K562 (cell line): ENCODE results near the gene IPO5. TPM values are rescaled to one million over a fixed set of nuclear protein-coding genes. Genes with fewer than 3 reads are reported as not detected.
A peak's percentile ranks its signal among the peaks of the same experiment; 100 is the strongest.

Source experiments
- ATAC-seq: fragments of 200-7000 bp; cut with Tn5 transposase; 3 replicates; pipeline ENCODE4 v1.9.1; 2020; ENCODE audit warnings: moderate library complexity
- BruUV-seq: library from RNA; stranded (reverse); fragments of 400-500 nt; replicated peaks from 2 replicates; lab custom pipeline; 2021; lab: Mats Ljungman, UMichigan
- CTCF ChIA-PET: fragments of 300-600 bp; formaldehyde crosslinking; extraction: SDS; loops from one replicate; lab custom pipeline; 2021; ENCODE audit warnings: low intra/inter-chr PET ratio; lab: Yijun Ruan, JAX
- POLR2A ChIA-PET: fragments of 300-600, 350-650 bp; sonication (Branson Sonifier 250); formaldehyde crosslinking; extraction: SDS; loops from one replicate; lab custom pipeline; 2021; ENCODE audit warnings: antibody characterized with exemption, inconsistent platforms; lab: Yijun Ruan, JAX
- DNase-seq, 4 experiments: peaks; one replicate each; pipeline versions ENCODE4 v3.0.0 to v3.0.0-alpha.2; 2011 to 2018; ENCODE audit warnings: low spot score in 3 of 4, mixed read lengths in 3 of 4; ENCODE audit errors: extremely low read depth in 1 of 4
- FAIRE-seq: peaks from 2 replicates; lab custom pipeline; 2011; peaks lifted over from hg19 to GRCh38; lab: Jason Lieb, UNC
- H2AFZ ChIP-seq: 2 replicates; pipeline ENCODE4 v1.6.0; 2011; ENCODE audit warnings: low read depth, low read length, control low read depth, inconsistent platforms
- H3K27ac ChIP-seq: fragments of 200-600 bp; 3 replicates; pipeline ENCODE4 v1.8.0; 2011; ENCODE audit warnings: low read depth, mild to moderate bottlenecking, control low read depth, inconsistent platforms, low read length, moderate library complexity, mixed read lengths; ENCODE audit errors: extremely low read depth
- H3K27me3 ChIP-seq, 2 experiments: fragments of 300-600 bp in 1 of 2; 2 replicates in 1 of 2; 3 replicates in 1 of 2; pipeline versions ENCODE4 v1.6.0 to v1.8.0; 2011; ENCODE audit warnings: inconsistent platforms in 2 of 2, low read length in 2 of 2, mild to moderate bottlenecking in 1 of 2, mixed read lengths in 1 of 2, moderate library complexity in 1 of 2; ENCODE audit not compliant: control insufficient read depth in 2 of 2, insufficient read depth in 2 of 2
- H3K36me3 ChIP-seq: fragments of 300-600 bp; 3 replicates; pipeline ENCODE4 v1.8.0; 2011; ENCODE audit warnings: mild to moderate bottlenecking, low read length, inconsistent platforms; ENCODE audit not compliant: control insufficient read depth, insufficient read depth
- H3K4me1 ChIP-seq, 2 experiments: fragments of 200-600 bp in 1 of 2; replicated peaks in 1 of 2; 2 replicates in 1 of 2; 3 replicates in 1 of 2; pipeline versions ENCODE4 v1.5.1 to v1.8.0; 2011; ENCODE audit warnings: inconsistent platforms in 2 of 2, low read length in 2 of 2, mild to moderate bottlenecking in 1 of 2, mixed read lengths in 1 of 2, moderate library complexity in 1 of 2; ENCODE audit not compliant: control insufficient read depth in 2 of 2, insufficient read depth in 2 of 2
- H3K4me2 ChIP-seq: 2 replicates; pipeline ENCODE4 v1.6.1; 2011; ENCODE audit warnings: low read length, control low read depth, inconsistent platforms, mixed read lengths; ENCODE audit not compliant: insufficient read depth
- H3K4me3 ChIP-seq: fragments of 200-600 bp; sonication (generic), shearing (Covaris generic); 2 replicates; pipeline ENCODE4 v1.5.1; 2016; ENCODE audit warnings: control low read depth, inconsistent platforms
- H3K79me2 ChIP-seq: fragments of 200-600 bp; 3 replicates; pipeline ENCODE4 v1.8.0; 2011; ENCODE audit warnings: low read length, inconsistent platforms; ENCODE audit not compliant: control insufficient read depth, insufficient read depth
- H3K9ac ChIP-seq, 2 experiments: 2 replicates each; pipeline versions ENCODE4 v1.6.0 to v1.6.1; 2011; ENCODE audit warnings: low read depth in 2 of 2, low read length in 2 of 2, control low read depth in 1 of 2, inconsistent platforms in 1 of 2, mild to moderate bottlenecking in 1 of 2, mixed read lengths in 1 of 2; ENCODE audit not compliant: insufficient read depth in 1 of 2
- H3K9me1 ChIP-seq: one replicate; pipeline ENCODE4 v1.6.0; 2011; ENCODE audit warnings: inconsistent platforms, mild to moderate bottlenecking, low read length, moderate library complexity; ENCODE audit not compliant: control insufficient read depth, insufficient read depth
- H3K9me3 ChIP-seq: replicated peaks from 2 replicates; pipeline ENCODE4 v1.5.1; 2011; ENCODE audit warnings: low read depth, low read length, inconsistent platforms; ENCODE audit not compliant: control insufficient read depth, insufficient read depth
- H4K20me1 ChIP-seq: replicated peaks from 2 replicates; pipeline ENCODE4 v1.6.1; 2011; ENCODE audit warnings: low read length, inconsistent platforms, mixed read lengths; ENCODE audit not compliant: control insufficient read depth, insufficient read depth
- CBFA2T3 ChIP-seq: fragments of 450-650 bp; IDR thresholded peaks from 2 replicates; pipeline ENCODE4 v1.6.1; 2017
- CREB1 ChIP-seq, 2 experiments: sonication (generic) in 1 of 2; formaldehyde crosslinking in 1 of 2; IDR thresholded peaks; 2 replicates each; pipeline versions ENCODE4 v1.6.1 to v1.8.0; 2012 to 2022; ENCODE audit warnings: inconsistent platforms in 1 of 2, mild to moderate bottlenecking in 1 of 2, missing genetic modification reagents in 1 of 2, moderate library complexity in 1 of 2
- HNRNPH1 ChIP-seq: fragments of 200-400 bp; formaldehyde crosslinking; optimal IDR thresholded peaks from 2 replicates; pipeline ENCODE3; 2017; ENCODE audit warnings: low read depth, mild to moderate bottlenecking, low read length, moderate library complexity
- KAT7 ChIP-seq: sonication (generic); formaldehyde crosslinking; IDR thresholded peaks from 2 replicates; pipeline ENCODE4 v1.8.0; 2022; ENCODE audit warnings: missing genetic modification reagents, mild to moderate bottlenecking, borderline replicate concordance
- NR2C2 ChIP-seq, 2 experiments: fragments of 200-800 bp in 1 of 2; sonication (Bioruptor generic) in 1 of 2; sonication (generic) in 1 of 2; formaldehyde crosslinking in 1 of 2; IDR thresholded peaks; 2 replicates each; pipeline versions ENCODE4 v1.6.1 to v1.8.0; 2016 to 2022; ENCODE audit warnings: mild to moderate bottlenecking in 1 of 2, missing compliant biosample characterization in 1 of 2, missing genetic modification characterization in 1 of 2, missing genetic modification reagents in 1 of 2
- PHB ChIP-seq: fragments of 250-450 bp; sonication (Bioruptor Pico); IDR thresholded peaks from 2 replicates; pipeline ENCODE4 v1.5.0; 2021
- ZNF324 ChIP-seq: fragments of 250-450 bp; sonication (Bioruptor Pico); IDR thresholded peaks from 2 replicates; pipeline ENCODE4 v1.4.0; 2020; ENCODE audit warnings: mild to moderate bottlenecking
- WGBS: fragments of 100-300 bp; shearing (Covaris generic); methylation state at CpG from one replicate; pipeline ENCODE4 v1.1.6; 2016; ENCODE audit warnings: low coverage, mixed read lengths; ENCODE audit not compliant: insufficient coverage; ENCODE audit errors: missing lambda C conversion rate; 5-methylcytosine and 5-hydroxymethylcytosine counted together
- in situ Hi-C: fragments of 300-500 bp; cut with MboI; formaldehyde crosslinking; loops from 4 replicates; pipeline ENCODE4 v1.15.0; 2018; ENCODE audit warnings: inconsistent platforms, mixed read lengths
- intact Hi-C: fragments of 100-400 bp; cut with micrococcal nuclease; formaldehyde crosslinking; loops from 2 replicates; pipeline ENCODE4 v1.14.2; 2022
- polyA plus RNA-seq, 8 experiments: library from polyadenylated mRNA; depleted of rRNA in 4 of 8; stranded (reverse) in 5 of 8; unstranded in 3 of 8; fragments of >200 nt; fragmentation: Nextera tagmentation in 2 of 8; fragmentation: Illumina TruSeq in 1 of 8; extraction: Ambion mirVana in 2 of 8; extraction: Trizol in 1 of 8; gene quantifications; 2 replicates each; pipeline versions ENCODE4 v1.2.1 to v1.2.3, GENCODE V29; 2011 to 2014; ENCODE audit warnings: inconsistent platforms in 1 of 8, missing spikeins in 1 of 8
- total RNA-seq, 7 experiments: library from RNA; depleted of rRNA in 6 of 7; stranded (reverse); fragments of >200 nt in 6 of 7; fragmentation: Illumina TruSeq in 2 of 7; extraction: Trizol in 2 of 7; gene quantifications; 2 replicates each; pipeline versions ENCODE4 v1.2.1 to v1.2.3, GENCODE V29; 2011 to 2021; ENCODE audit warnings: low replicate concordance in 1 of 7
- TF ChIP-seq, protein P1 (sequence below): sonication (generic); formaldehyde crosslinking; IDR thresholded peaks from 2 replicates; pipeline ENCODE4 v1.4.0; 2020; ENCODE audit warnings: mild to moderate bottlenecking, missing genetic modification reagents

IPO5 gene
- total and polyA plus RNA-seq, 9 of the 15 experiments (the other 6 are each of a cell fraction or from before 2014, with no cell fraction given): 45.8 to 206 (median 134) TPM

DNA sequence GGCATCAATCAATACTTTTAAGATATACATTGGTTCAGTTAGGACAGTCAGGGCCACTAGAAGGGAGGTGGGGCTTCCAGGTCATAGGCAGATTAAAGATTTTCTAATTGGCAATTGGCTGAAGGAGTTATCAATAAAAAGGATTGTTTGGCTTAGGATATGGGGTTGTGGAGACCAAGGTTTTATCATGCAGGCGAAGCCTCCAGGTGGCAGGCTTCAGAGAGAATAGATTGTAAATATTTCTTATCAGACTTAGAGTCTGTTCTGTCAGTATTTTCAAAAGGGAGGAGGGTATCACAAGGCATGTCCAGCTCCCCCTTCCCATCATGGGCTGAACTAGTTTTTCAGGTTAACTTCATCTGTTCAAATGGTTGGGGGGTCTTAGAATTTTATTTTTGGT lies 112.0 kb downstream of the IPO5 start:
- no peaks in the 10 kb centered on the region for H3K9me3 ChIP-seq
- no peak overlapping the region for H3K27ac ChIP-seq
- no peaks in the 10 kb centered on the region for H4K20me1 ChIP-seq
- in situ Hi-C loops: no loop called here
- WGBS: 0% methylated on average over 1 of the region's 1 CpG
- H3K9me1 ChIP-seq: no peaks in the 10 kb centered on the region
- TF ChIP-seq KAT7 (no peak), ZNF324 (CRISPR knock-in tag) (no peak), PHB (CRISPR knock-in tag) (no peak), NR2C2 (CRISPR knock-in tag; IDR thresholded peaks at IDR 0.05) (no peak), NR2C2 (tag; IDR thresholded peaks at IDR 0.05) (no peak), CBFA2T3 (0 out of 2 replicates have a peak, but pooled peaks have one; percentile 4), CREB1 (IDR thresholded peaks at IDR 0.05) (no peak), CREB1 (CRISPR knock-in tag; IDR thresholded peaks at IDR 0.05) (no peak), HNRNPH1 (no peak)
- TF ChIP-seq, protein P1, sequence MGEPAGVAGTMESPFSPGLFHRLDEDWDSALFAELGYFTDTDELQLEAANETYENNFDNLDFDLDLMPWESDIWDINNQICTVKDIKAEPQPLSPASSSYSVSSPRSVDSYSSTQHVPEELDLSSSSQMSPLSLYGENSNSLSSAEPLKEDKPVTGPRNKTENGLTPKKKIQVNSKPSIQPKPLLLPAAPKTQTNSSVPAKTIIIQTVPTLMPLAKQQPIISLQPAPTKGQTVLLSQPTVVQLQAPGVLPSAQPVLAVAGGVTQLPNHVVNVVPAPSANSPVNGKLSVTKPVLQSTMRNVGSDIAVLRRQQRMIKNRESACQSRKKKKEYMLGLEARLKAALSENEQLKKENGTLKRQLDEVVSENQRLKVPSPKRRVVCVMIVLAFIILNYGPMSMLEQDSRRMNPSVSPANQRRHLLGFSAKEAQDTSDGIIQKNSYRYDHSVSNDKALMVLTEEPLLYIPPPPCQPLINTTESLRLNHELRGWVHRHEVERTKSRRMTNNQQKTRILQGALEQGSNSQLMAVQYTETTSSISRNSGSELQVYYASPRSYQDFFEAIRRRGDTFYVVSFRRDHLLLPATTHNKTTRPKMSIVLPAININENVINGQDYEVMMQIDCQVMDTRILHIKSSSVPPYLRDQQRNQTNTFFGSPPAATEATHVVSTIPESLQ (CRISPR knock-in tag): no peak
- no peak overlapping the region for H3K4me2 ChIP-seq
- ChIA-PET POLR2A (no interaction called here), CTCF (no interaction called here)
- no peak overlapping the region for H3K4me3 ChIP-seq
- ATAC-seq: no peak
- no peaks in the 10 kb centered on the region for H3K79me2 ChIP-seq
- peaks cover 0 to 6% of the 10 kb centered on the region in 2 experiments; a peak in 2 of 5 replicates for H3K27me3 ChIP-seq
- H3K9ac ChIP-seq: no peak overlapping the region
- FAIRE-seq: no peak
- no peak overlapping the region for H2AFZ ChIP-seq
- BruUV-seq: no TSS peak
- intact Hi-C loops: no loop called here
- DNase-seq: no peak
- H3K36me3 ChIP-seq: no peaks in the 10 kb centered on the region
- no peaks in the 10 kb centered on the region for H3K4me1 ChIP-seq
